NCI-H2171 (cell line): ENCODE data around the gene SETD1B.

Experiments
- DNase-seq: peaks from one replicate; lab custom pipeline; 2025; lab: John Stamatoyannopoulos, UW

SETD1B gene

DNA sequence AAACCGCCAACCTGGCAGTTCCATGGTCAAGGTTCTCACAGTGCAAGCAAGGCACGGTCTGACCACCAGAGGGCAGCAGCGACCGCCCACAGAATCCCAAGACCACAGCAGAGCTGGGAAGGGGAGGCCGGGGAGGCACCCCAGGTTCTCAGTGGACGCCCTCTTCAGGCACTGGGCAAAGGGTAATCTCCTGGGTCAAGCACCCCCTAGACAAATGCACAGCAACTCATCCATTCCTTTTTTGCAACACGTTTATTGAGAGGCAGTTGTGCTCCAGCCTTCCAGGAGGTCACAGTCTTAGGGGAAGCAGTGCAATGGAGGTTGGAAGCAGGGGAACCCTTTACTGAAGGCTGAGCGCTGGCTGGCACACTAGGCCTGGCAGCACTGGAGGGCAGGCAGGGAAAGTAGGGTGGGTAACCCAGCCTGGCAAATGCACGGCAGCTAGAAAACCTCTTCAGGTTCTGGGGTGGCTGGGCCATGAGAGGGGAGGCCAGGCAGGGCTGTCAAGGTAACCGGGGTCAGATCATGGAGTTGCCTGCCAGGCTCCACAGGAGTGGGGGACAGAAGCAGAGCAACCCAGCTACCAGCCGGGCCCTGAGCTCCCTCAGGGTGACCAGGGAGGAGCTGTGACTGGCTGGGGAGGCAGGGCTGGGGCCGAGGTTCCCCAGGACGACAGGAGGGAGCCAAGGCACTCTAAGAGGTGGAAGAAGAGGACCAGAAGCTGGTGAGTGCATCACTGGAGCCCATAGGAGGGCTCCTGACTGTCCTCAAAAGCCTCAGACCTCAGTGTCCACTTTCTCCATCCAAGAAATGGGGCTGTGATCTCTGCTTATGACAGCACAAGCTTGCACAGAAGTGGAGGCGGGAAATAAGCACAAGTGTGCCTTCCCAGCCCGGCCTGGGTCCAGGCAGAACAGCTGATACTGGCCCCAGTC, 8.5 kb upstream of the SETD1B start:
- peak; percentile 57 for DNase-seq

DNA sequence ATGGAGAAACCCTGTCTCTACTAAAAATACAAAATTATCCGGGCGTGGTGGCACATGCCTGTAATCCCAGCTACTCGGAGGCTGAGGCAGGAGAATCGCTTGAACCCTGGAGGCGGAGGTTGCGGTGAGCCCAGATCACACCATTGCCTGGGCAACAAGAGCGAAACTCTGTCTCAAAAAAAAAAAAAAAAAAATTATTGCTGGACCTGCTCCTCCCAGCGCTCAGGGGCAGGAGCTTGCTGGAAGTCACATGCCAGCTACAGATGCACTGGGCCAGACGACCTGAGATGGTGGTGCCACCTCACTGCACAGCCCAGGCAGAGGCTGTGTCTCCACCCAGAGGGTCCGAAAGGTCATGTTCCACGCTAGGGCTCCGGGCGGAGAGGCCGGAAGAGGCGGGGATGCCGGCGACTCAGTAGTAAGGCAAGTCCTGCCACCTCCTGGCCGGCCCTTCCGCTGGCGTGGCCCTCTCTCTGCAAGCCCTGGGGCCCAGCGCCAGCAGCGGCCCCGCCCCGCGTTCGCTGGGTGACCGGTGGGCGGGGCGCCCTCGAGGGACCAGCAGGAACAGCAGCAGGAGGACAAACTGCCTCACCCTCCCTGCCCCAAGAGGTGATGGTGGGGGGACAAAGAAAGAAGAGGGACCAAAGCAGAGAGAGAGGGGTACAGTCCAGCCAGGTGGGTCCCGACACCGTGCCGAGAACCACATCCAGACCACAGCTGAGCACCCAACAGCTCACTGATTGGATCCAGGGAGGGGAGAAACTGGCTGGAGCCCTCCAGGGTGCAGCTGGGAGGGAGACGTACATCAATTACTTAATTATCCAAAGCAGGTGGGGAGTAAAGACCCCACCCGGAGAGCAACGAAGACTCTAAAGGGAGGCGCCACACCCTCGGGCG, 6.7 kb upstream of the SETD1B start:
- DNase-seq = no peak

DNA sequence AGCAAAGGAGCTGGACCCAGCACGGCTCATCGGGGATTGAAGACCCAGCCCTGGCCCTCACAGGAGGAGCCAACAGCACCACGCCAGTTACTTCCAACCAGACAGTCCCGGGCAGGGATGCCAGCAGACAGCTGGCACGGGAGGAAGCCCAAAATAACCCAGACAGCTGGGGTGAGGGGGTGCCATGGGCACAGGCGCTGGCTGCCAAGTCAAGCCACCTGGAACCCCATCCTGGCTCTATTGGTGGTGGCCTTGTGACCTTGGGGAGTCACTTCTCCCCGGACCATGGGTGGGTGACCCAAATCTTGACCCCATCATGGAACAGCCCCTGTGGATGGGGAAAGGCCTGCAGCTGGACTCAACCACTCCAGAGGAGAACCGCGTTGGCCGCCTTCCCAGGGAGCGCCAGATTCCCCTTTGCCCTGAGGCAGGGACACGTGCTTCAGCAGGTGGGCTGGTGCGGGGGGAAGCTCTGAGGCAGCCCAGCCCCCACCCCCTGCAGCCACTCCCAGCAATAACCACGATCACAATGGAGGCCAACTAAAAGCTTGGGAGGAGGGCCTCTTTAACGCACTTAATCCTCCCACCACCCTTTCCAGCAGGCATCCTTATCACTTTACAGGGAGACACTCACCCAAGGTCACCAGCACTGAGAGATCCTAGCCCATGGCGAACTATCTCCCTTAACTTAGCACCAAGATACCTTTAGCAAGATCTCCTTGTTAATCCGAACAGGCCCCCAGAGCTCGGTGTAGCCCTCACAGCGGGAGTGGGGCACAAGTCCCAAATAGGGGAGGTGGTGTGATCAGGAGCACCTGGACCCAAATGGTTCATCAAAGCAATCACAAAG, 5.6 kb upstream of the SETD1B start:
- DNase-seq = peak; percentile 71

DNA sequence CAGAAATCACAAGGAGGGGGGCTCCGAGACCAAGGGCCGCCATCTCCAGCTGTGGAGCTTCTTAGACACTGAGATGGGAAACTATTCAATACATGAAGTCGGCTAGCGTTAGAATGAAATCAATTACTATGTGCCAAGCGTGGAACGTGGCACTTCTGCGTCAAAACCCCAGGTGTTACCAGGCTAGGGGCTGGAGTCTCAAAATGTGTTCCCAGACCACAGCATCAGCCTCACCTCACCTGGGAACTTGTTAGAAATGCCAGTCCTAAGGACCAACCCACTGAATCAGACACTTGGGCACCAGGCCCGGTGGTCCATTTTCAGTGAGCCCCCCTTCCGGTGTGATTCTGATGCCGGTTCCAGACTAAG, 5.0 kb upstream of the SETD1B start:
- DNase-seq = no peak

DNA sequence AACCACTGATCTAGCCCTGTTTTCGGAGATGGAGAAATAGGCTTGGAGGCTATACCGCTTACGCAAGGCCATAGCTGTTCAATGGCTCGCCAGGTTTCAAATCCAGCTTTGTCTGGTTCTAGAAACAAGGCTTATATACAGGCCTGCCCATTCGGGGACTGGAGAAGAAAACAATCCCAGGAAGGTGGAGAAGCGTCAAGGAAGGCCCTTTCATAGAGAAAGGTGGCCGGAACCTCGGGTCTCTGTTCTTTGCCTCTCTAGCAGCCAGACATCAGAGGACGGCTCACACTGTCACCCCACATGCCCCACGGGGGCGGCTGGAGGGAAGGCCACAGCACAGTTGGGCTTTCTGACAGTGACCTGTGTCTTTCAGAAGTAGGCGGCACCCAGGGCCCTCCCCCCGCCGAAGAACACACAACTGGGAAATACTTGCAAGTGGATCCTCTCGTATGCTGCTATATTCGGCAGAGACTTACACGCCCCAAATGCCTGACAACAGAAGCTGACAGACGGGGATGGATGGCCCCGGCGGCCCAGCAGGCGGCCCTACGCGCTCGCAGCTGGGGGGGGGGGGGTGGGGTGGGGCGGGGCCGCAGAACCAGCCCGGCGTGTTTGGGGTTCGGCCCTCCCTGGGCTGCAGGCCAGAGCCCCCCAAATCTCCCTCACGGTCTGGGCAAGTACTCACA, 4.5 kb upstream of the SETD1B start:
- peak; percentile 41 for DNase-seq

DNA sequence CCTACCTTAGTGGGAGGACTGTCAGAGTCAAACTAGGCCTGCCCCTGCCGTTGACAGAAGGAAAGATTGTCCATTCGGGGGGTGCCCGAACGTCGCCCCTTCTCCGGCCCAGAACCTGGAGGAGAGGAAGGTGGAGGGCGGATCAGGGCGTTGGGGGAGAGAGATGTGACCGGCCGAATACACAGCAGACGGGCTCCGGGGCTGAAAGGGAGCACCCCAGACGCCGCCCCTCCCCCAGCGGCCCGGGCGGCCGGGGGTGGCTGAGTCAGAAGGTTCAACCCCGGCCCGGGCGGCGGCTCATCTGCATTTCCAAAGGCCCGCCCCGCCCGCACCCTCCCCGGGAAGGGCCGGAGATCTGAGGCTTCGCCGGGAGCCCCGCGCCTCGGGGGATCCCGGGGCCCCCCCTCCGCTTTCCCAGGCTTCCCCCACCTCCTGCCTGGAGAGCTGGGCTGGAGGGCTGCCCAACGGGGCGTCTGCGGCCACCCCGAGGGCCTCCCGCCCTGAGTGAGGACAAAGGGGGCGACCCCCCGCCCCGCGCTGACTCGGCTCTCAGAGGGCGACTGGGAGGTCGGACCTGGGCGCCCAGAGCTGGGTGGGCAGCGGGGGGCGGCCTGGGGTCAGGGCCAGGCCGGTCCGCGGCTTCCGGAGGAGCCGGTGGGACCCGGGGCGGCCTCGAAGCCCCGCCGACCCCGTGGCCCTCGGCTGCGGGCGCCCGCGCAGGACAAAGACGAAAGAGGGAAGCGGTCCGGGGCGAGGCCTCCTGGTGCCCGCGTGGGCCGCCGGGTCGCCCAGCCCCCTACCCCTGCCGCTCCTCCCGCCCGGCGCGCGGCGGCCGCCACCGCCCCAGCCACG, 3.7 kb upstream of the SETD1B start:
- peak; percentile 53 for DNase-seq

DNA sequence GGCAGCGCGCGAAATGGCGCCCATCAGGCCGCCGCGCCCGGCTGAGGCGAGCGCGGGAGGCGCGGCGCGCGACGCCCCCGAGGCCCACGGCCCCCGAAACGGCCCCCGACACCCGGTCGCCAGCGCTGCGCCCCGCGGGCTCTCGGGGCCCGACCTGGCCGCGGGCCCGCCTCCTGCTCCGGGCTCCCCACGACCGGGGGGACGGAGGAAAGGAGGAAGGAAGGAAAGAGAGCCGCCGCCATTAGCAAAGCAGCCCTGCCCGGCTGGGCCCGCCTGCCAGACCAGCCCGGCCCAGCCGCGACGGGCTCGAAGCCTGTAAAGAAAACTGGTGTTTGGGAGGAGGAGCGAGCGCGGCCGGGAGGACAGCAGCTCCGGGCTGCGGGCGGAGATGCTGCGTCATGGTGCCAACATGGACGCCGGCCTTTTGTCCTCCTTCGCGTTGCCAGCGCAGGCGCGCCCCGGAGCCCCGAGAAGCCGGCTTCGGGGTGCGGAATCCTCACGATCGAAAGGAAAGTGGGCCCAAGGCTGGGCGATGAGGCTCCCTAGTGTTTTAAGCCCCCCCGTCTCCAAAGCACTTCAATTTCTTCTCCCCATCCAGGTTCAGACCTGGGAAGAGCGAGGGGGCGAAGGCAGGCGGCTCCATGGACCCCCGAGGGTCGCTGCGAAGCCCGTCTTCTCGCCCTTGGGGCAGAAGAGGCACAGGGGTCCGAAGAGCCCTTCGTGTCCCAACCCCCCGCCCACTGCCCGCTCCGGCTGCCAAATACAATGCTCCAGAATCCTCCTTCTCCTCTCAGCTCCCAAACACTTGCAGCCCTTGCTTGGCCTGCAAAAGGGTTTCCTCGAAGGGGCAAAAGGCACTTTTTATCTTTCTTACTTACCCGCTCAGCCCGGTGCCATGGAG, 2.9 kb upstream of the SETD1B start:
- DNase-seq = peak; percentile 40

DNA sequence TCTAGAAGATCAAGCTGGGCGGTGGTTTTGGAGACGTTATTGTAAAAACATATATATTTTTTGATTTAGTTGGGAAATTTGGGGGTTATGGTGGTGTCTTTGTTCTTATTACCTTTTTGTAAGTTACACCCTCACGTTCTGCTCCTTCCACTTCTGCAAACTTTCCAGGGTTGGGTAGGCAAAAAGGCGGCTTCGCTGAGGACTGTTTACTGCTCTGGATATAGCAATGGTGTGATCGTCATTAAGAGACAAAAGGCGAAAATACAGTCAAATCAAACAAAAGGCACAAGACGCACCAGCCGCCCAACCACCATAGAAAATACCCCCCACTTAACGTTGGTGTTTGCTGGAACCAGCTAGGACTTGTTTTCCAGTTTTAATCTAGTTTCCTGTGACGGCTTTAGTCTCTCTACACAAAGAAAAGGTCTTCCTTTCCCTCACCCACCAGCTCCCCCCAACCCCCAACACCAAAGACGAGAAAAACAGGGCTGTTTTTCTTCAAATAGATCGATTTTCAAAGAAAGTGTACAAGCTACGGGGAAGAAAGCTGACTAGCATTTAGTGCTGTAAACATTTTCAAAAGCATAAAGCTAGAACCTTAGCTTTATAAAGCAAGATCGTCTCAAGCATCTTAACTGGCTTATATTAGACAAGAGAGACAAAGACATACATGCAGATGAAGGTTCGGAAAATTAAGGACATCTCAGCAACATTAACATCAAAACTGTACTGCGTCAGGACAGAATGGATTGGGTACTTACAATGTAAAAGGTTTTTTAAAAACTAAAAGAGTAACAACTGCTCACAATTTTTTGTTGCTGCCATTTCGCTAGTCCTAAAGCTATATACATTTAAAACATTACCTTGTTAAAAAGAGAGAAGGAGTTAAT, 2.0 kb upstream of the SETD1B start:
- no peak for DNase-seq

DNA sequence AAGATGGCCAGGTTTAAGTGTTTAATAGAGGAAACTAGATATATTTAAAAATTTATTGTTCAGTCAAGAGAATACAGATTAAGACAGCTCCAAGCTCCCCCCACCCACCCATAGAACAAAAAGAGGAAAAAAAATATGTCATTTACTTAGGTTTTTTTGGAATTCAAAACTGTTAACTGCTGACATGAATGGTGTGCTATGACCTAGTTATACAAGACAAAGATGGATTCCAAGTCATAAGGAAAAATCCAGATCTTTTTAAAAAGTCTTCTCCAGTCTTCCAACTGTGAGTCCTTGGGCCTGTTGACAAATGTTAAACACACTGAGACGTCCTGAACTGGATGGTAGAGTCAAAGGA, 1.3 kb upstream of the SETD1B start:
- no peak for DNase-seq

DNA sequence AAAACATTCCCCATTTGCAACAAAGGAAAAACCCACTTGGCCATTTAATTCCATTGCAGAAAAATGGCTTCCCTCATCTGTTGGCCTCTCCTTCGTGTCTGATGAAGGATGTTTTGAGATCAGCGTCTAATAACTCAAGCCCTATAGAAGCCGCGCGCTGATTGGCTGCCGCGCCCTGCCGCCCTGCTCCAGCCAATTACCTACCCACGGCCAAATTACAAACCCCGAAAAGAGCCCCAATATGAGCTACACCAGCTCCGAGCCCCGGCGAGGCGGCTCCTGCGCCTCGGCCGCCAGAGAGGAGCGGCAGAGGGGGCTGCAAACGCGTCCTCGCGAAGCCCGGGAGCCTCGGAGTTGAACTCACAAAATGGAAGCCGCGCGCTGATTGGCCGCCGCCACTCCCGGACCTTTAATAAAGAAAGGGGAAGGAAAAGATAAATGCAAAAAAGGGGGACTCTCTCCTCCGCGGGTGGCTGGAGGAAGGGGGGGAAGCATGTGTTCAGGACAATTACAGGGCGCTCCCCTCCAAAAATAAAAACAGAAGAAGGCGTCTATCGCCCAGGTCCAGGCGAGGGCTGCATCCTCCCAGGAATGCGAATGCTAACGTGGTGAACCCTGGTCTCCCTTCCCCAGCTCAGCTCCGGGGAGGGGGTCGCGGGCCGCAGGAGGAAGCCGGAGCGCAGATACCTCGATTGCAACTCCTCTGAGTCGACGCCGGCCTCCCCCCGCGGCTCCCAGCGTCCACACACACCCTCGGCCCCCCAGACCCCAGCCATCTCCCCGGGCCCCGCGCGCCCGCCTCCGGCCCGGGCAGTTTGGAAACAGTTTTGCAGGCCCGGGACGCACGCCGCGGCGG, 738 bp upstream of the SETD1B start:
- peak; percentile 91 for DNase-seq

DNA sequence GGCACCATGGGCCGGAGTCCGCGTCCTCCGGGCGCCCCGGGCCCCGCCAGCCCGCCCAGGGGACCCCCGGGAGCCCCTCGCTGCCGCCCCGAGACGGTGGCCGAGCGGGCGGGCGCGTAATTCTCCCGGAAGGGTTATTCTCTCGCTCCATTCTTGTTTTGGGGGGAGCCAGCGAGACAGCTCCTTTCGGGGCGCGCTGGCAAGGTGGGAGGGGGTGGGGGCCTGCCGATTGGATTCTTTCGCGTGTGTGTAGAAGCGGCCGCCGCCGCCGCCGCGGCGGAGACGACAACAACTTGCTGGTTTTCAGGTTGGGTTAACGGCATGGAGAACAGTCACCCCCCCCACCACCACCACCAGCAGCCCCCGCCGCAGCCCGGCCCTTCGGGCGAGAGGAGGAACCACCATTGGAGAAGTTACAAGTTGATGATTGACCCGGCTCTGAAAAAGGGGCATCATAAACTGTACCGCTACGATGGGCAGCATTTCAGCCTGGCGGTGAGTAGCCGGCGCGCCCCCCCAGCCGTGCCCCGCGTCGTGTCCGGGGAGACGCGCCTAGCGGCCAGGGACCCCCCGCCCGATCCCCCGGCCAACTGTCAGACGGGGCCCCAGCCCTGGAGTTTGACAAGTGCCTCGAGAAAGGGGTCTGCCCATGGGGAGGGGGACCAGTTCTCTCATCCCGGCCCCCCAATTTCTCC, 755 bp downstream of the SETD1B start:
- no peak for DNase-seq

DNA sequence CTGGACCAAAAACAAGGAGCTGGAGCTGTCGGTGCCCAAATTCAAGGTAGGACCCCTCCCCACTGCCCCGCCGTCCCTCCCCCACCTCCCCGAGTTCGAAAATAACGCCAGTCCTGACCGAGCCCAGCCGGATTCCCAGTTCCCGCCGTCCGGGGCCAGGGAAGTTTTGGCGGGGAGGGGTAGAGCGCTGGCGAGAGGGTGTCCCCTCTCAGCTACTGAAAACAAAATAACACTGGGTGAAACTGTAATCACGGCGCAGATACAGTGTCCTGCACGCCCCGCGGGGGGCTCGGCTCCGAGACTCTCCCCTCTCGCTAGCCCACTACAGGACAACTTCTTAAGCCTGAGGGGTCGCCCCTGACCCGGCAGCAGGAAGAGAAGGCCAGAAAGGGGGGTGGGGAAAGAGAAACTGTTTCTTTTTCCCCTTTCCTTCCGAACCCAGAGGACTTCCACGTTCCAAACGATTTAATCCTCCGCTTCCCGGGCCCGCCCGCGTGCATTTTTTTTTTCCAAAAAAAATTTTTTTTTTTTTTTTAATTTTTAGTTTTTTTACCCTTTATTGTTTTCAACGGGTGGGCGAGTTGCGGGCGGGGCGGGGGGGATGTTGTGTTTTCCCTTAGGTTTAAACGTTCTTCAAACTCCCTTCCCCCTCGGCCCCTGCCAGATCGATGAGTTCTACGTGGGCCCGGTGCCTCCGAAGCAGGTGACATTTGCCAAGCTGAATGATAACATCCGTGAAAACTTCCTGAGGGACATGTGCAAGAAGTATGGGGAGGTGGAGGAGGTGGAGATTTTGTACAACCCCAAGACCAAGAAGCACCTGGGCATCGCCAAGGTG, 1.6 kb downstream of the SETD1B start:
- peak; percentile 23 for DNase-seq

DNA sequence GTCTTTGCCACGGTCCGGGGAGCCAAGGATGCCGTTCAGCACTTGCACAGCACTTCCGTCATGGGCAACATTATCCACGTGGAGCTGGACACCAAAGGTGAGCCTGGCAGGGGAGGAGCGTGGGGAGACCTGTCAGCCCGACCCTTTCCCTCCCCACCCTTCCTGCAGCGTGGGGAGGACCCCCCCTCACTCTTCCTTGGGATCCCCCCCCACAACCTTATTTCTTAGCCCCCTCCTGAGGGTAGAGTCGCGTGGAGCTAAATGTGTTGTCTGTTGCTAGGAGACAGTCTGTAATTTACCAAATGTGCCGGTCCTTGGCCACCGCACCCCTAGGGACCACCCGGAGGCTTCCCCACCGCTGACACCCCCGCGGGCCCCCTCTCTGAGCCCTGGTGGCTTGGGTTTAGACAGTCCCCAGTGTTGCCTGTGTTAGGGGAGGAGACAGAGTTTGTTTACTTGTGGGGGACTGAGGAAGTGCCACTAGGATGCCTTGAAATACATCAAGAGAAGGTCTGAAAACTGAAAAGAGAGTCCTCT, 2.3 kb downstream of the SETD1B start:
- no peak for DNase-seq

DNA sequence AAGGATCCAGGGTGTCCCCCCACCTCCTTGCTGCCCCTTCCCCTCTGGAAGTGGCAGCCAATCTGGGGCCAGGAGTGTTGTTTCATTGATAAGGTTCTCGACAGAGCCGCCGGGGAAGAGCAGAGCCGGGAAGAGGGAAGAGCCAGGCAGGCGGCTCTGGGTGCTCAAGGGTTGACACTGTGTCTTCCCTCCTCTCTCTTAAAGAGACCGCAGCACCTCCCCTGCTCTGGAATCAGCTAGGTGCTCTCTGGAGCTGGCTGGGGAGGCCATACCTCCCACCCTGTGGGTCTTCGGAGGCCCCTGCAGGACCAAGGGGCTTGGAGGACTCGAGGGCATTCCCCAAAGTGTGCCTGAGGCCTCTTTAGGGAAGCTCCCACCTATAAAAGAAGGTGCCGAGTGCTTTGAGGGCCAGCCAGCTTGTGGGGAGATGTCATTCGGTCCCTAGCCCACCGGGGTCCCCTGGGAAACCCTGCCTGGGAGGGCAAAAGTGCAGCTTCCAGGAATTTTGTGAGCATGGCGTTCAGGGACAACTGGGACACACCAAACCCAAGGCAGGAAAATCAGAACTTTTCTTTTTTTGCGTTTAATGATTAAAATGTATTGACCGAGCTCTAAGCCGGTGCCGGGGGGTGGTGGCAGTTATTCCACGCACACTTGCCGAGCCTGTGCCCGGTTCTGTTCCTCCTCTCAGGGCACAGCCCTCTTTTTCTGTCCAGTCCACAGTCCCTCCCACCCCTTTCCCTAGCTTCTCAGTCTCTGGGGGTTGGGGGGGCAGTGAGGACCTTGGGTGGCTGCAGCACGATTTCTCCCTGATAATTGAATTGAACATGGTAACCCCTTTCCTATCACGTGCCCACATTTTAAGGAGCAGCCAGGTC, 3.0 kb downstream of the SETD1B start:
- no peak for DNase-seq
